ENCODE results near the gene HLA-DOA.

HLA-DOA gene

DNA sequence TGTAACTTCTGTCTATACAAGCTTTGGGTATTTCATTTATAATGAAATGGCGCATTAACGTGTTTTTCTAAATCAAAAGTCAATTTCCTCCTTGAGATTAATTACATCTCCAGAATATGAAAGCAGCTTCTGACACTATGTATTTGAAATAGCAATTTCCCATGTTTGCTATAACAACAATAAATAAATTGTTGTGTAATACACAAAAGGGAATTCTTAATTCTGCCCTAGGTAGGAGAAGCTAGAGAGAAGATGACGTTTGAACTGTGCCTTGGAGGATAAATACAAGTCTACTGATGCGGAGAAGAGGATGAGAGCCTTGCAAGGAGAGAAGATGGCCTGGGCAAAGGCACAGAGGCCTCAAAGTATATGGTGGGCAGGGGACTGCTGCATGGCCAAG, 7.6 kb upstream of the HLA-DOA start:
- no peak overlapping the region for H3K4me3 ChIP-seq (replicated peaks; ENCODE audit: low read depth, low read length)
- TF ChIP-seq, protein P1, sequence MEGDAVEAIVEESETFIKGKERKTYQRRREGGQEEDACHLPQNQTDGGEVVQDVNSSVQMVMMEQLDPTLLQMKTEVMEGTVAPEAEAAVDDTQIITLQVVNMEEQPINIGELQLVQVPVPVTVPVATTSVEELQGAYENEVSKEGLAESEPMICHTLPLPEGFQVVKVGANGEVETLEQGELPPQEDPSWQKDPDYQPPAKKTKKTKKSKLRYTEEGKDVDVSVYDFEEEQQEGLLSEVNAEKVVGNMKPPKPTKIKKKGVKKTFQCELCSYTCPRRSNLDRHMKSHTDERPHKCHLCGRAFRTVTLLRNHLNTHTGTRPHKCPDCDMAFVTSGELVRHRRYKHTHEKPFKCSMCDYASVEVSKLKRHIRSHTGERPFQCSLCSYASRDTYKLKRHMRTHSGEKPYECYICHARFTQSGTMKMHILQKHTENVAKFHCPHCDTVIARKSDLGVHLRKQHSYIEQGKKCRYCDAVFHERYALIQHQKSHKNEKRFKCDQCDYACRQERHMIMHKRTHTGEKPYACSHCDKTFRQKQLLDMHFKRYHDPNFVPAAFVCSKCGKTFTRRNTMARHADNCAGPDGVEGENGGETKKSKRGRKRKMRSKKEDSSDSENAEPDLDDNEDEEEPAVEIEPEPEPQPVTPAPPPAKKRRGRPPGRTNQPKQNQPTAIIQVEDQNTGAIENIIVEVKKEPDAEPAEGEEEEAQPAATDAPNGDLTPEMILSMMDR (IDR thresholded peaks at IDR 0.05; ENCODE audit: low read length, missing control alignments): no peak
- DNase-seq (ENCODE audit: low read depth): no peak

DNA sequence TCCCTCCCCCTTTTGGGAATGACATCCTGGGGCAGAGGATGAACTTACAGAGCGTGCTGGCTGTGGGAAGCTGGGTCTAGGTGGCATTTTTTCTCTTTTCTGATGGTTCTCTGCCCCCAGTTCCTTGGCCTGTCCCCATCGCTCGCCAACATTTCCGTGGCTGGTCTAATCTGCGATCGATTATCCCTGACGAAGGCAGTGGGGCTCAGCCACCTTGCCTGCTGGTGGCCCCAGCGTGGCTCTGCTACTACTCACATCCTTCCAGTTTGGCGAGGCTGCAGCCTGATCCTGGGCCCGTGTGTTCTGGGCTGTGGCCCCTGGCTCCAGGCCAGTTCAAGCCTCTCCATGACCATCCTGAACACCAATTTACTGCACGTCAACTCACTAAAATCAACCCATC, 6.4 kb upstream of the HLA-DOA start:
- H3K4me3 ChIP-seq (replicated peaks; ENCODE audit: low read depth, low read length): no peak overlapping the region
- TF ChIP-seq, protein P1 (IDR thresholded peaks at IDR 0.05; ENCODE audit: low read length, missing control alignments): no peak

DNA sequence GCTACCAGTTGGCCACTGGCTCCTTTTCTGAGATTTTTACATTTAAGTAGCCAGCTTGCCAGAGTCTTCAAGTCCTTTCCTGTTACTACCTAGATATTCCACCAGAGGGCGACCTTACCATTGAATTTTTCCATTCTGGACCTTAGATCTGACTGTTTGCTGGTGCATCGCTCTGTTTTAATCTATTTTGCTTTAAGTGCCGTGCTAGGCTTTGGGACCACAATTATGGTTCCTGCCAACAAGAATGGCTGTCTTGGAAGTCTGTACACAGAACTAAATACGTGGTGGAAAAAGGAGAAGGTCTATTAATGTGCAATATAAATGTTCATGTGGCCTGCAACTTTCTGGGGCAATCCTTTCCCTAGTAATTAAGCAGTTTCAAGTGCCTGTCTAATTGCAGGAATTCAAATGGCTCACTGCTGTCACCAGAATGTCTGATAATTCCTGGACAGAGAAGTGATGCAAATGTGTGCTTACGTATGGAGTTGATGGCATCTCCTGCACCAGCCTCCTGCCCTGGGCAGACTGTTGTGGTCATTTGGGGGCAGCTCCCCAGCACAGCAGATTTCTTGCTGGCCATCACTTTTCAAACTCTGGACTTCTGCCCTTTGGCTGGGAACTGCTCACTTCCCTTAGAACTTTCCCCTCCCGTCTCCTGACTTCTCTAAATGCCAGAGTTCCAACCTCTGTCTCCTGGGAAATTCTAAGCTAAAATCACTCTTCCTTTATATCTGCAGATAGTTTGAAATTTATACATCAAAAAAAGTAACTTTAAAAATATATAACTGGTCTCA, 5.6 kb upstream of the HLA-DOA start:
- no peak overlapping the region for H3K4me3 ChIP-seq (replicated peaks; ENCODE audit: low read depth, low read length)
- DNase-seq (ENCODE audit: low read depth): peak; percentile 92
- TF ChIP-seq, protein P1 (IDR thresholded peaks at IDR 0.05; ENCODE audit: low read length, missing control alignments): peak; percentile 68

More for the DNA sequence above, 6.4 kb upstream of the HLA-DOA start:
- DNase-seq (ENCODE audit: low read depth): no peak

DNA sequence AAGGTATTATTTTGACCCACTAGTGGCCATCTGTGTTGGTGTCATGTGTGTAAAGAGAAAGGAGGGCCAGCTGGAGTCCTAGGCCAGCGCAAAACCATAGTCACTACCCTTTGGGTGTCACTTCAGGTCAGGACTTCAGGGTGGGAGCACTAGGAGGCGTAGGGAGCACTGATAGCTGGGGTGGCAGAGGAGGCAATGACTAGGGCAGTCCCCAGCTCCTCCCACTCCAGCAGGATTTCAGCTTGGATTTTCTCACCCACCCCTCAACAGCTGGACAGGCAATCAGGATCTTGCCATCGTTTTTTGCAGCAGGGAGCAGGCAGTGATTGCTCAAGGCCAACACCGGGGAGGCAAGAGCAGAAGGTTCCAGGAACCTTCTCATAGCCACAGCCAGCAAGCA, 4.2 kb upstream of the HLA-DOA start:
- no peak overlapping the region for H3K4me3 ChIP-seq (replicated peaks; ENCODE audit: low read depth, low read length)
- DNase-seq (ENCODE audit: low read depth): no peak
- TF ChIP-seq, protein P1 (IDR thresholded peaks at IDR 0.05; ENCODE audit: low read length, missing control alignments): no peak

DNA sequence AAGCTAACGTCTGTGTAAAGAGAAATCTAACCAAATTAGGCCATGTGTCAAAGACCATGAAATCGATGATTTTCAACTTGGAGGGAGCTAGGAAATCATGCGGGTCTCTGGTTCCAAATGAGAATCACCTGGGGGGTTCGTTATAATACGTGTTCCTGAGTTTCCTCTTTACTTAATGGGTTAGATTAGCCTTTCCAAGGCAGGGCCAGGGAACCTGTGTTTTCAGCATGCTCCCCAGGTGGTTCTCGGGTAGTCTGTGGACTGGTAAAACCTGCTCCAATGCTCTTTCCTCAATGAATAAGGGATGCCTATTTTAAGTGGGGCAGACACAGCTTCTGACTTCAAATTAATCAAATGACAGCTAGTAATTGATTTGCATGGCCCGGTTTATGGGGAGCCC, 965 bp upstream of the HLA-DOA start:
- H3K4me3 ChIP-seq (replicated peaks; ENCODE audit: low read depth, low read length): no peak overlapping the region
- no peak for DNase-seq (ENCODE audit: low read depth)
- TF ChIP-seq, protein P1 (IDR thresholded peaks at IDR 0.05; ENCODE audit: low read length, missing control alignments): no peak

DNA sequence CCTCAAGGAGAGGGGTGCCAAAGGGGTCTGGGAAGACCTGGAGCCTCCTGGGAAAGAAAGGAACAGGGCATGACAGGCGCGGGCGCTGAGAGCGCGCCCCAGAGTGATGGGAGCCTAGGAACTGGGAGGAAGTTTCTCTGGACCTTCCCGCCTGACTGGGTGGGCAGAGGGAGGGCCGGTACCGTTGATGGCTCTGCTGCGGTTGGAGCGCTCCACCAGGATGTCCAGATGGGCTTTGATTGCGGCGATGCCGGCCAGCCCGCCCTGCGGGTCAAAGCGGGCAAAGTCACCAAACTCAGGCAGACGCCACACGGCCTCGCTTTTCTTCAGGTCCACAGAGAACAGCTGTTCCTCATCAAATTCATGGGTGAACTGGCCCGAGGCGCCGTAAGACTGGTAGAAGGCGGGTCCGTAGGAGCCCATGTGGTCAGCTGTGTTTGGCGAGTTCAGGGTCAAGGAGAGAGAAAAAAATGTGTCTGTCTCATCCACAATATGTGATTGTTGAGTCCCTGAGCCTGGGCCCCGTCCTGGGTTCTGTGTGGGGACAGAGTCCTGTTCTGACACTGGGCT, 1.5 kb downstream of the HLA-DOA start:
- no peak overlapping the region for H3K4me3 ChIP-seq (replicated peaks; ENCODE audit: low read depth, low read length)
- DNase-seq (ENCODE audit: low read depth): no peak
- TF ChIP-seq, protein P1 (IDR thresholded peaks at IDR 0.05; ENCODE audit: low read length, missing control alignments): no peak
